GM12865 (cell line): ENCODE data around the gene TBXA2R.
A peak's percentile ranks its signal among the peaks of the same experiment; 100 is the strongest.

Experiments
- DNase-seq: peaks from one replicate; pipeline ENCODE4 v3.0.0; 2010; ENCODE audit warnings: low read depth
- H3K4me3 ChIP-seq: 2 replicates; pipeline ENCODE4 v1.5.1; 2011; ENCODE audit warnings: mild to moderate bottlenecking, low read depth, low read length, control low read depth
- CTCF ChIP-seq: IDR thresholded peaks from 2 replicates; pipeline ENCODE4 v1.5.1; 2011; ENCODE audit warnings: low read length, control low read depth, low read depth, inconsistent platforms; ENCODE audit not compliant: insufficient read depth; ENCODE audit errors: missing control alignments

The TBXA2R gene

GRCh38 chr19:3625996-3626472, 19.4 kb upstream of the TBXA2R start:
- H3K4me3 ChIP-seq = peak overlapping the region; percentile 87
- DNase-seq = no peak
- TF ChIP-seq CTCF = no peak

- DNase-seq = no peak
- H3K4me3 ChIP-seq = no peak overlapping the region
- TF ChIP-seq CTCF = no peak
Observed at GRCh38 chr19:3623716-3624115, 17.0 kb upstream of the TBXA2R start.

DNA sequence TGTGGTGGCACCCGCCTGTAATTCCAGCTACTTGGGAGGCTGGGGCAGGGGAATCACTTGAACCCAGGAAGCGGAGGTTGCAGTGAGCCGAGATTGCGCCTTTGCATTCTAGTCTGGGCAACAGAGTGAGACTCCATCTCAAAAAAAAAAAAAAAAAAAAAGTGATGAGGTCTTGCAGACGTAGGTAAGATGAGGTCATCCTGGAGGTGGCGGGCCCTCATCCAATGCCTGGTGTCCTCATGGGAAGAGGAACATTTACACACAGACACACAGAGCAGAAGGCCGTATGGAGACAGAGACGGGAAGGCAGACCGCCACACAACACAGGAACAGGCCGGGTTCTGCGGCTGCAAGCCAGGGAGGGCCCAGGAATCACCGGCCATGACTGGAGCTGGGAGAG, 15.5 kb upstream of the TBXA2R start:
- H3K4me3 ChIP-seq = no peak overlapping the region
- no peak for TF ChIP-seq CTCF
- no peak for DNase-seq

GRCh38 chr19:3621689-3622088, 15.0 kb upstream of the TBXA2R start:
- TF ChIP-seq CTCF = no peak
- DNase-seq = no peak
- H3K4me3 ChIP-seq = no peak overlapping the region

GRCh38 chr19:3620817-3621547, 14.3 kb upstream of the TBXA2R start:
- TF ChIP-seq CTCF = no peak
- no peak overlapping the region for H3K4me3 ChIP-seq
- DNase-seq = no peak

- no peak for TF ChIP-seq CTCF
- DNase-seq = no peak
- H3K4me3 ChIP-seq = no peak overlapping the region
Observed at GRCh38 chr19:3620145-3620816, 13.6 kb upstream of the TBXA2R start.

- no peak for TF ChIP-seq CTCF
- no peak for DNase-seq
- no peak overlapping the region for H3K4me3 ChIP-seq
Observed at GRCh38 chr19:3619631-3620012, 12.9 kb upstream of the TBXA2R start.
